Stimulated activated CD4-positive, alpha-beta T cell treated with anti-CD3 and anti-CD28 coated beads, Interleukin-15, amount 100 ng/mL, for 48 hours (primary cell): Measurements from ENCODE around the gene FRK.

Source experiments
- DNase-seq, 2 donors: peaks; one replicate each; pipeline ENCODE4 v3.0.0-alpha.2; 2020; ENCODE audit warnings: low read depth in 2 of 2

Gene FRK

GRCh38 chr6:116036075-116036773 lies 24.5 kb downstream of the FRK start:
- DNase-seq: no peak

- no peak for DNase-seq
Observed at GRCh38 chr6:116035616-116036015, 25.1 kb downstream of the FRK start.

GRCh38 chr6:116034327-116034726 lies 26.4 kb downstream of the FRK start:
- no peak for DNase-seq

- no peak for DNase-seq
Observed at GRCh38 chr6:116033687-116034303, 26.9 kb downstream of the FRK start.

- no peak for DNase-seq
Observed at GRCh38 chr6:116030770-116031169, 29.9 kb downstream of the FRK start.

GRCh38 chr6:116029535-116029934 lies 31.2 kb downstream of the FRK start:
- no peak for DNase-seq

DNA sequence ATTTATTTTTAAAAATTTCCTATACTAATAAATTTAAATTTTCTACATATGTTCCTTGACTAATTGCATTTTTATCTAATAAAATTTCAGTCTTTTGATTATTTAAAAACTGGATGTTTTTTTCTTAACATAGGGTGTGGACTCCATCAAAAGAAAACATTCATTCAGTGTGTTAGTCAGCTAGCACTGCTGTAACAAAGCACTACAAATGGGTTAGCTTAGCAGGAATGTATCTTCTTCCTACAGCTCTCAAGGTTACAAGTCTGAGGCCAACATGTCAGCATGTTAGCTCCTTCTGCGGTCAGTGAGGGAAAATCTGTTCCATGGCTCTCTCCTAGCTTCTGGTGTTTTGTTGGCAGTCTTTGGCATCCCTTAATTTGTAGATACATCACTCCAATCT lies 32.5 kb downstream of the FRK start:
- no peak for DNase-seq

GRCh38 chr6:116027801-116028200 lies 32.9 kb downstream of the FRK start:
- no peak for DNase-seq

GRCh38 chr6:116025405-116025804 lies 35.3 kb downstream of the FRK start:
- DNase-seq: no peak

- DNase-seq: no peak
Observed at GRCh38 chr6:116022841-116023445, 37.7 kb downstream of the FRK start.

DNA sequence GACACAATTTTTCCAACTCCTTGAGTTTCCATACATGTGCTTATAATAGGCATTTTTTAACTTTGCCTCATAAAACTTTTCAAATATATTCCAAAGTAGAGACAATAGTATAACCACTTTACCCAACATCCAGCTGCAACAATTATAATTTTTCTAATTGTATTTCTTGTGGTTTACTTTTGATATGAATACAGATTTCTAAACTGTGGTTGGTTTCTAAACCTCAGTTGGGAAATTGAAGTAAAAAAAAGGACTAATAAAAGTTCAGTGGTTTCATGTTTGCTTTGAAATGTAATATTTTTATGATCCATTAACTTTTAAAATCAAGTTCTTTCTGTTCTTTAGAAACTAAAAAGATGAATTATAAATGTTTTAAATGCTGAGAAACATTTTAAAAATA lies 40.0 kb downstream of the FRK start:
- DNase-seq: no peak

GRCh38 chr6:116019428-116019827 lies 41.3 kb downstream of the FRK start:
- DNase-seq: no peak

- DNase-seq: no peak
Observed at GRCh38 chr6:116018976-116019375, 41.7 kb downstream of the FRK start.

- DNase-seq: no peak
Observed at GRCh38 chr6:116017546-116018295, 43.0 kb downstream of the FRK start.

DNA sequence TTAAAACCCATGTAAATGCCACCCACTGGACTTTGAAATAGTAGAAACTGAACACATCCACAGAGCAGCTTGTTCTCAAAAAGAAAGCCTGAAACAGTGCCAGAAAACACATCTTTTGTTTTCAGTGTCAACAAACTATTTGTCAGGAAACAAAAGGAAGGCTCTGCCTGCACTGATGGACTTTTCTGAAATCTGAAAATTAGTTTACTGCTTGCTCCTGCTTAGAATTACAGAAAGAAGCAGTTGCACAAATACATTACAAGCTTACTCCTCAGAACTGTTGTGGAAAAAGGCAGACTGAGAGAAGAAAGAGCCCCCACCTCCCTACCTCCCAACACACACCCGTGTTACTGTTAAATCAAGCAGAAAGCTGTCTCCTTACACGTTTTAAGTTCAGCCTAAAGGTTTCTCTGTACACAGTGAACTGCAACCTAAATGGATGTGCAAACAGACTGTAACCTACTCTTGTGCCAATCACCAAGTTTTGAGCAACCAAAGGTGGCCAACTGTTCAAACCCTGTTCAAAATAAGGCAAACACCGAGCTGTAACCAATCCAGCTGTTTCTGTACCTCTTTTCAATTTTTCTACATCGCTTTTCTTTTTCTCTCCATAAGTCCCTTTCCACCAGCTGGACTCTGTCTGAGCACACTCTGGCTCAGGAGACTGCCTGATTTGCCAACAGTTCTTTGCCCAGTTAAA lies 43.7 kb downstream of the FRK start:
- DNase-seq: no peak

- no peak for DNase-seq
Observed at GRCh38 chr6:116015983-116016382, 44.7 kb downstream of the FRK start.

GRCh38 chr6:116015561-116015960 lies 45.1 kb downstream of the FRK start:
- DNase-seq: no peak

- DNase-seq: no peak
Observed at GRCh38 chr6:116012951-116013350, 47.7 kb downstream of the FRK start.

GRCh38 chr6:116012471-116012949 lies 48.2 kb downstream of the FRK start:
- no peak for DNase-seq

DNA sequence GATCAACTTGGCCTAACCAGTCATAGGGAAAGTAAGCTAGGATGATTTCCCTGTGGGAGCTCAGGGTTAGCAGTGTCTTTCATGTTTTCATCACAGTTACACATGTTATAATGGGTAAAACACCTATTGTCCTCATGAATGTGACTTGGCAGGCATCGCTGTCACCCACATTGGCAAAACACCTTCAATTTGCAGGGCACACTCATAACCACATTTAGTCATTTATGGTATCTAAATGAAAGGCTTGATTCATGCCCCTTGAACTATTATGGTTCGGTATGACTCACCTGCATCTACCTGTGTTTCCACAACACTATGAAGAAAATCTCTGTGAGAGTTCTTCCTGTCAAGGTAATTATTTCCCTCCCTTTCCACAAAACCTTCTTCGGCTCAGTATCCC lies 49.2 kb downstream of the FRK start:
- DNase-seq: peak; percentile 25 to 38

- peak; percentile 10 to 35 for DNase-seq
Observed at GRCh38 chr6:116010790-116011401, 49.8 kb downstream of the FRK start.
